GM10266 (cell line): ENCODE data around the gene CEACAM3.
"Not testable (repeated sequence)": the region's sequence is repeated elsewhere in the genome, so short reads cannot be mapped to it uniquely, and the experiment has no call there.

Experiments used
- DNase-seq: peaks from one replicate; pipeline ENCODE4 v3.0.0; 2012; ENCODE audit errors: extremely low spot score
- TF ChIP-seq, protein P1 (sequence below): IDR thresholded peaks from 2 replicates; pipeline ENCODE4 v1.5.1; 2012; ENCODE audit warnings: mild to moderate bottlenecking, low read depth; ENCODE audit not compliant: control insufficient read depth, insufficient read depth; ENCODE audit errors: missing control alignments

Gene CEACAM3

DNA sequence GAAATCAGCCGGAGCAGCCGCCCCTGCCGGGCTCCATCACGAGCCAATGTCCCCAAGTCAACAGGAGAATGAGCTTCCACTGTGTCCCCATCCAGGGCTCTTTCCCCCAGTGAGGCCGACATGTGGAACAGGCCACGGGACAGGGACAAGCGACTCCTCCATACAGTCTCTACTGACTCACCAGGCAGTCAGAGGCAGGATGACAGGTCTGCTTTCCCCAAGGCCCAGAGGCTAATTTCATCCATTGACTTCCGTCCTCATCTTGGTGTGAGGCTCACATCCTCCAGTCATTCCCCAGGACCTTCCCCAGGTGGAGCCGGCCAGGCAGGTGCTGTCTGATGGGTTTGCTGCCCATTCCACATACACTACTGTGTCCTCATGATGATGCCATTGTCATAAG lies 37.5 kb upstream of the CEACAM3 start:
- TF ChIP-seq, protein P1, sequence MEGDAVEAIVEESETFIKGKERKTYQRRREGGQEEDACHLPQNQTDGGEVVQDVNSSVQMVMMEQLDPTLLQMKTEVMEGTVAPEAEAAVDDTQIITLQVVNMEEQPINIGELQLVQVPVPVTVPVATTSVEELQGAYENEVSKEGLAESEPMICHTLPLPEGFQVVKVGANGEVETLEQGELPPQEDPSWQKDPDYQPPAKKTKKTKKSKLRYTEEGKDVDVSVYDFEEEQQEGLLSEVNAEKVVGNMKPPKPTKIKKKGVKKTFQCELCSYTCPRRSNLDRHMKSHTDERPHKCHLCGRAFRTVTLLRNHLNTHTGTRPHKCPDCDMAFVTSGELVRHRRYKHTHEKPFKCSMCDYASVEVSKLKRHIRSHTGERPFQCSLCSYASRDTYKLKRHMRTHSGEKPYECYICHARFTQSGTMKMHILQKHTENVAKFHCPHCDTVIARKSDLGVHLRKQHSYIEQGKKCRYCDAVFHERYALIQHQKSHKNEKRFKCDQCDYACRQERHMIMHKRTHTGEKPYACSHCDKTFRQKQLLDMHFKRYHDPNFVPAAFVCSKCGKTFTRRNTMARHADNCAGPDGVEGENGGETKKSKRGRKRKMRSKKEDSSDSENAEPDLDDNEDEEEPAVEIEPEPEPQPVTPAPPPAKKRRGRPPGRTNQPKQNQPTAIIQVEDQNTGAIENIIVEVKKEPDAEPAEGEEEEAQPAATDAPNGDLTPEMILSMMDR: no peak
- no peak for DNase-seq

DNA sequence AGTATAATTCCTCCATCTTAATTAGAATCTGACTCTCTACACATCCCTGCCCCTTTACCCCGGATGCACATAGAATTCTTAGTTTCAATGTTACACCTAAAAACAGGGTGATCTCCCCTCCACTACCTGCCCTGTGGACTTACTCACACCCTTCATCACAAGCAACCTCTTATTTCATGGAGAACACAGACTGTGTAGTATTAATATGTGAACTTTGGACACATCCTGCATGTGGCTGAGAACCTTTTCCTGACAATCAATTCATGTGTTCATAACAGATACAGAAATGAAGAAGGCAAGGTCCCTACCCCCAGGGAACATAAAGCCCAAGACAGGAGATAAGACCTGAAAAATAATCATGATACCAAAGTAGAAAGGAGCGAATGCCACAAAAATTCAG lies 29.3 kb upstream of the CEACAM3 start:
- DNase-seq: no peak
- TF ChIP-seq, protein P1: no peak

DNA sequence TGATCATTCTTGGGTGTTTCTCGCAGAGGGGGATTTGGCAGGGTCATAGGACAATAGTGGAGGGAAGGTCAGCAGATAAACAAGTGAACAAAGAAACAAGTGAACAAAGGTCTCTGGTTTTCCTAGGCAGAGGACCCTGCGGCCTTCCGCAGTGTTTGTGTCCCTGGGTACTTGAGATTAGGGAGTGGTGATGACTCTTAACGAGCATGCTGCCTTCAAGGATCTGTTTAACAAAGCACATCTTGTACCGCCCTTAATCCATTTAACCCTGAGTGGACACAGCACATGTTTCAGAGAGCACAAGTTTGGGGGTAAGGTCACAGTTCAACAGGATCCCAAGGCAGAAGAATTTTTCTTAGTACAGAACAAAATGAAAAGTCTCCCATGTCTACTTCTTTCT lies 28.3 kb upstream of the CEACAM3 start:
- not testable (repeated sequence) for DNase-seq

DNA sequence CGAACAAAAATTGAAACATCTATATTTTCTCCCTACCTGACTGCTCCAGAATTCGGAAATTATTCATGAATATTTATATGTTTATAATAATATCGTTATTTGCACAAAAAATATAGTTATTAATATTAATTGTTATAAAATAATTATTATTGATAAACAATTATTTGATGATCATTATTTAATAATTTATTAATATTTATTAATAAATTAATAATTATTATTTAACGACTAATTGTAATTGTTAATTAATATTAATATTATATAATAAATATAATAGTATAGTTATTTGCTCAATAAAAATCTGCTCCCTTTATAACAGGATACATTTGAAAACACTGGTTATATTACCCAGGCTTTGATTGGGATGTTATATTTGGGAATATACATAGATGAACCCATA lies 26.8 kb upstream of the CEACAM3 start:
- TF ChIP-seq, protein P1: no peak
- no peak for DNase-seq

DNA sequence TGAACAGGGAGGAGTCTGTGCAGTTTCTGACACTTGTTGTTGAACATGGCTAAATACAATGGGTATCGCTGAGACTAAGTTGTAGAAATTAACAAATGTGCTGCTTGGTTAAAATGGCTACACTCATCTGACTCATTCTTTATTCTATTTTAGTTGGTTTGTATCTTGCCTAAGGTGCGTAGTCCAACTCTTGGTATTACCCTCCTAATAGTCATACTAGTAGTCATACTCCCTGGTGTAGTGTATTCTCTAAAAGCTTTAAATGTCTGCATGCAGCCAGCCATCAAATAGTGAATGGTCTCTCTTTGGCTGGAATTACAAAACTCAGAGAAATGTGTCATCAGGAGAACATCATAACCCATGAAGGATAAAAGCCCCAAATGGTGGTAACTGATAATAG lies 25.0 kb upstream of the CEACAM3 start:
- no peak for DNase-seq
- TF ChIP-seq, protein P1: no peak

DNA sequence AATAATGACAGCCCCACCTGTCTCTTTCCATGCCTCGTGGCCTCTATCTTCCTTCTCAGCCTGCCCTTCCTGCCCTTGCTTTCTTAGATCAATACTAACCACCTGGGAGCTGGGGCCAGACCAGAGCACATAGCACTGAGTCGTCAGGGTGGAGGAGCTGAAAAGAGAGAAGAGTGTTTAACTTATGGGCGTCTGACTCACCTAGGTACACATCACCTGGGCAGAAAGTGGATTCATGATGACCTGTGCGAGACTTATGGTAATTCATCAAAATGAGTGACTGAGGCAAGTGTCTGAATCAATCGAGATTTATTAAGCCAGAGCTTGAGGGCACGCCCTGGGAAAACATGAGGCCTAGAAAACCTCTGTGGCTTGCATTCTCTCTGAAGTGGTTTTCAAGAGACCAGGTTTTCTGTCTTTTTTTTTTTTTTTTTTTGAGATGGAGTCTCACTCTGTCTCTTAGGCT lies 21.8 kb upstream of the CEACAM3 start:
- DNase-seq: no peak
- TF ChIP-seq, protein P1: no peak

DNA sequence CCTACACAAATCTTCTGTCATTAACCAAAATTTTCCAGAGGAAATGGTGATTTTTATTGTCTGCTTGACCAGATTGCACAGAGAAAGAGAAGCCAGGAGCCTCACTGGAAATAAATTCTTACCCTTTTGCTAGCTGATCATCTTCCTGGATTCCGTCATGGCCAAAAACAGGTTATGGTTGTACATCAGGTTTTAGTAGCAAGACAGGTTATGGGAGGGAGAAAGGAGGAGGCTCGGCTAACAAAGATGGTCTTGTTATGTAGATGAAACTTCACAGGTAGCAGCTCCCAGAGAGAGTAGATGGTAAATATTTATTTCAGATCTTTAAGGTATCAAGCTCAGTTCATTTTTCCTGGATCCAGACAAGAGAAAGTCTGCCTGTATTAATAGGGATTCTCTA lies 19.7 kb upstream of the CEACAM3 start:
- TF ChIP-seq, protein P1: no peak
- no peak for DNase-seq

DNA sequence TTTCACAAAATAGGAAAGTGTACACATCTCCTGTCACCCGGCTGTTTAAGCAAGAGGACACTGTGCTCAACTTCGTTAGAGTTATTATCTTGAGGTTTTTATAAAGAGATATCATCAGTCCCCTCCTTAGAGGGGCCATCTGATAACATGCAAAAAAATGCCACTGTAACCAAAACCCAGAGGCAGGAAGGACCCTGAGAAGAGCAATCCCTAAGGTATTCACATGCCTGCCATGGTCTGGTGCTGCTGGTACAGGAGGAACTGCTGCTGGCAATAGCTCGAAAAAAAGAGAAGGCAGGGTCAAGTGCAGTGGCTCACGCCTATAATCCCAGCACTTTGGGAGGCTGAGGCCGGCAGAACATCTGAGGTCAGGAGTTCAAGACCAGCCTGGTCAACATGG lies 12.8 kb upstream of the CEACAM3 start:
- TF ChIP-seq, protein P1: no peak

More for the DNA sequence above, 12.8 kb upstream of the CEACAM3 start:
- no peak for DNase-seq
